HG03175 (cell line): ENCODE results near the gene EBF4.
"Not testable (repeated sequence)": the region's sequence is repeated elsewhere in the genome, so short reads cannot be mapped to it uniquely, and the experiment has no call there.

ENCODE experiments used
- ATAC-seq: cut with Tn5 transposase; IDR thresholded peaks from one replicate; pipeline ENCODE4 v1.9.1; 2021; ENCODE audit warnings: mild to moderate bottlenecking, moderate library complexity; ENCODE audit not compliant: unreplicated experiment

The EBF4 gene

GRCh38 chr20:2755451-2756055, 63.0 kb downstream of the EBF4 start:
- no peak for ATAC-seq

- ATAC-seq, result no peak
Observed at GRCh38 chr20:2756056-2756611, 63.6 kb downstream of the EBF4 start.

DNA sequence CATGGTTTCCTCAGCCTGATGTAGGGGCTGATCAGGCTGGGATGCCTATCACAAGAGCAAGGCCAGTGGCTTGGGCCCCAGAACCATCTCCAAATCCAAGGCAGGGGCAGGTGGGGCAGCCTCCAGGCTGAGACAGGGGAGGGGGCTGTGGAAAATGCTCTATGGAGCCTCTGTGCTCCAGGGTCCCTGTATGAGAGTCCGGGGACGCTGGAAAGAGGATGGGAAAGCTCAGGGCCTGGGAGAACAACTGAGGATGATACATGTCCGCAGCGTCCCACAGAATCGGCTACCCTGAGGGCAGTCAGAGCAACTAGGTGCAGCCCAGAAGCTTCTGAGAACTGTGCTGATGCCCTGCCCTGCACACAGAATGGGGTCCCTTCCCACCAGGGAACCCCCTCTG, 64.4 kb downstream of the EBF4 start:
- no peak for ATAC-seq

GRCh38 chr20:2757969-2758368, 65.4 kb downstream of the EBF4 start:
- ATAC-seq, result no peak

GRCh38 chr20:2759143-2759542, 66.6 kb downstream of the EBF4 start:
- no peak for ATAC-seq

GRCh38 chr20:2759603-2760296, 67.2 kb downstream of the EBF4 start:
- no peak for ATAC-seq

GRCh38 chr20:2760297-2760951, 67.8 kb downstream of the EBF4 start:
- no peak for ATAC-seq

- no peak for ATAC-seq
Observed at GRCh38 chr20:2760952-2761305, 68.3 kb downstream of the EBF4 start.

DNA sequence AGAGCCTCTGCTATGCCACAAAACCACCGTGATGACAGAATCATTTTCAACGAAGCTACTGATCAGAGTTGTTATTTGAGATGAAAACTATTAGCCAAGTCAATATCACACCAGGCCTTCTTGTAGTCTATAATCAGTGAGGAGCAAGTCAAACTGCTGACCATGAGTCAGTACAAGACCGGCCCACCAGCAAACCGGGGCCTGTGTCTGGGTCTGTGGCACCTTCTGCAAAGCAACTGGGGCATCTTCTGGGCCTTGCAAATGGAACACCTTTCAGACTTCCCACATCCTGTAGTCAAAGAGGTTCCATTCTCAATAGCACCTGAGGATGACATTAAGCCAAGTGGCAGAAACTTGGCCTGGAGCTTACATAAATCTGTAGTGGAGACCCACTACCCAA, 69.3 kb downstream of the EBF4 start:
- no peak for ATAC-seq

- ATAC-seq, result no peak
Observed at GRCh38 chr20:2762578-2763131, 70.1 kb downstream of the EBF4 start.

DNA sequence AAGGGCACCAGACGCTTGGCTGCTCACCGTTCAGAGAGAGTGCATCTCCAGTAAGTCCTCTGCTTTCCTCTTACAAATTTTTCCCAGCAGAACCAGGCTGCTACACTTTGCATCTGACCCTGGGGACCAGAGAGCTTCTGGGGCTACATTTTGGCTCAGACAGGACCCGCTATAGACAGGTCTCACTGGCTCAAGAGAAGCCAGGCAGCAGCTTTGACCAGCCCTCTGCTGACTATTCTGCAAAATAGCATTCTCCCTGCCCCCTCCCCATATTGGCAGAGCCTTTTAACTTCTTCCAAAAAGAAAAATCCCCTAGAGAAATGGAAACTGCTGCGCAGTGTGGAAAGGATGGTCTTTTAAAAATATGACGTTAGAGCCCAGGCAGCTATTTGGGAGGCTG, 70.6 kb downstream of the EBF4 start:
- no peak for ATAC-seq

DNA sequence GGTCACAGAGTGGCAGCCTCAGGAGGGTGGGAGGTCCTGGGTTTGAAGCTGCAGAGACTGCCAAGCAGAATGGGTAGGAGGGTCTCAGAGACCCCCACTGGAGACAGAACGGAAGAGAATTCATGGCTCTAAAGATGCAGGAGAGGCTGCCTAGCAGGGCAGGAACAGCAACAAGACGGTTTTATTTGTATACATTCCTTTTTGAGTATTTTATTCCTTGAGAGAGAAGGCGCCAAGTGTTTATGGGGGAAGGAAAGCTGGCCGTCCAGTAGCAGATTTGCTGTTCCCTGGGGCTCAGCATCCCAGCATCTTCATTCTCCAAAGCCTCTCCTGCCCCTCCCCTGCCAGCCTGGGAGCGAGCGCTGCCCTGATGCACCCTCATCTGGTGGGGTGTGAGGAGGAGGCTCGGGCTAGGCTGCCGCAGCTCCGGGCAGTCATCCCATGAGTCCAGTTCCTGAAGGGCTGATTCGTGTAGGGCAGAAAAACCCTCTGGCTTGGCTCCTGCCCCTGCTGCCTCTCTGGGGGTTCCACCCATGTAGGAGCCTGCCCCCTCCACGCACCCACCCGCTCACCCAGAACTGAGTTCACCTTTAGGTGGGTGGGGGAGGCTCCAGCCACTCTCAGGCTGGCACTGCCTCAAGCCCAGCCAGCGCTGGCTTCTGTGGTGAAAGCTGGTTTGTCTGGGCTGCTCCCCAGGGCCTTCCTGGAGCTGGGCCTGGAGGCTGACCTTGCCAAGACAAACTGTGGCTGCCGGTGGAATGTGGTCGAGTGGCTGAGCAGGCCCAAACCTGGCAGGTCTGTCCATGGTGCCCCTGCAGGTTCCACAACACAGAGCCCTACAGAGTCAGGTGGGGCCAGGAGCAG, 75.4 kb downstream of the EBF4 start:
- ATAC-seq, result no peak

- ATAC-seq, result no peak
Observed at GRCh38 chr20:2768632-2769015, 76.0 kb downstream of the EBF4 start.

- not testable (repeated sequence) for ATAC-seq
Observed at GRCh38 chr20:2770091-2770490, 77.5 kb downstream of the EBF4 start.

DNA sequence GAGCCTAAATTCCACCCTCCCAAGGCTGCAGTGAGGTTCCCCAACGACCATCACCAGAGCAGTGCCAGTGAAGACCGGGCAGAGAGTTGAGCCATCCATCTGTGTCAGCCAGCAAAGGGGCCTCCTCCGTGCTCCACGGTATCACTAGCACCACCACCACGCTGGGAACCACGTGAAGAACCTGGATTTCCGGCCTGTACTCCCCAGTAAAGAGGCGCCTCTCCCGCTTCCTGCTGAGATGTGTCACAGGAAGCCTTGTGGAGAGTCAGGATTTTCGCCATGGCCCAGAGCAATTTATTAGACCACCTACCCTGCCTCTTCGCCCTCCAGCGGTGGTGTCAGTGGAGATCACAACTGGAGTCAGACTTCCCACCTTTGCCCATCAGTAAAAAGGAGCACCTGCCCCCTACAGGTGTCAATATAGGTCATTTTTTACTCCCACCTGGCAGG, 79.1 kb downstream of the EBF4 start:
- no peak for ATAC-seq

DNA sequence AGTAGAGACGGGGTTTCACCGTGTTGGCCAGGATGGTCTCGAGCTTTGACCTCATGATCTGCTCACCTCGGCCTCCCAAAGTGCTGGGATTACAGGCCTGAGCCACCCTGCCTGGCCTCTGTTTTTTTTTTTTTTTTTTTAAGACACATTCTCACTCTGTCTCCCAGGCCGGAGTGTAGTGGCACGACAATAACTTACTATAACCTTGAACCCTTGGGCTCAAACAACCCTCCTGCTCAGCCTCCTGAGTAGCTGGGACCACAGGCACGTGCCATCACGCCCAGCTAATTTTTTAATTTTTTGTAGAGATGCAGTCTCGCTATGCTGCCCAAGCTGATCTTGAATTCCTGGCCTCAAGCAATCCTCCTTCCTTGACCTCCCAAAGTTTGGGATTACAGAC, 81.2 kb downstream of the EBF4 start:
- ATAC-seq, result no peak

DNA sequence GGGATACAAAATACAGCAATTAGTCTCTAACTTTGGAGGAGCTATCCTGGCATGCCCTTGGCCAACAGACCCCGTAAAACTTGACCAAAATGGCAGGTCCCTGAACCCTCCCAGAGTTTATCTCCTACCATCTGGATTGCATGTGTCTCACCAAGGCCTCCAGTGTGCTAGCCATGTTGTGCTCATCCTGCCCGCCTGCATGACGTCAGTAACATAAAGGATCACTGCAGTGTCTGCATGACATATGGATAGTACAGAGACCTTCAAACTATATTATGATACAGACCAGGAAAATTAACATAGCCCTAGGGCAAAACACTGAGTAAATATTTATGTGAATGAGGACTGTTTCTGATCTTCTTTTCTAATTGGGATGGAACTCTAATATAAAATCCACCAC, 82.6 kb downstream of the EBF4 start:
- no peak for ATAC-seq

- no peak for ATAC-seq
Observed at GRCh38 chr20:2778602-2779321, 86.2 kb downstream of the EBF4 start.

- no peak for ATAC-seq
Observed at GRCh38 chr20:2780948-2781347, 88.4 kb downstream of the EBF4 start.

- ATAC-seq, result no peak
Observed at GRCh38 chr20:2783908-2784566, 91.5 kb downstream of the EBF4 start.
